Lower leg skin (tissue), 4 donors: ENCODE measurements around the gene TTC13. TPM values are rescaled to one million over a fixed set of nuclear protein-coding genes. Genes with fewer than 3 reads are reported as not detected.
"Not testable (repeated sequence)": the region's sequence is repeated elsewhere in the genome, so short reads cannot be mapped to it uniquely, and the experiment has no call there.

Source experiments
- DNase-seq, 2 donors: peaks; one replicate each; pipeline ENCODE4 v3.0.0-alpha.2; 2019; ENCODE audit warnings: low spot score in 2 of 2
- H3K4me3 ChIP-seq: fragments of 200-600 bp; sonication (generic); 2 replicates; pipeline ENCODE4 v1.5.1; 2017; ENCODE audit warnings: mild to moderate bottlenecking, low read depth; ENCODE audit not compliant: poor library complexity, severe bottlenecking
- POLR2A ChIP-seq, 2 donors: fragments of 450-650 bp; IDR thresholded peaks; one replicate each; pipeline ENCODE4 v1.6.1; 2016 to 2017; ENCODE audit warnings: antibody characterized with exemption in 2 of 2, mild to moderate bottlenecking in 1 of 2, moderate library complexity in 1 of 2
- WGBS, 2 donors: methylation state at CpG; one replicate each; pipeline ENCODE4 v1.1.5; 2018; 5-methylcytosine and 5-hydroxymethylcytosine counted together
- intact Hi-C: fragments of 100-400 bp; cut with DNase I; formaldehyde crosslinking; loops from one replicate; pipeline ENCODE4 v1.15.0; 2023; ENCODE audit warnings: low total_unique reads
- total RNA-seq, 4 donors: library from RNA; depleted of rRNA; stranded (reverse); fragments of >200 nt; gene quantifications; one replicate each; pipeline ENCODE4 v1.1.0, GENCODE V29; 2016
- TF ChIP-seq, protein P1 (sequence below), 3 donors: fragments of 450-650 bp; IDR thresholded peaks; one replicate each; pipeline ENCODE4 v1.5.1; 2016; ENCODE audit warnings: antibody characterized with exemption in 3 of 3, mild to moderate bottlenecking in 3 of 3, moderate library complexity in 2 of 3

TTC13 gene
- total RNA-seq, 4 donors from 2014 or later: 6.6 to 34.7 (median 24.7) TPM

GRCh38 chr1:230994860-230995259, 16.2 kb upstream of the TTC13 start:
- intact Hi-C loops: no loop called here
- DNase-seq: no peak

DNA sequence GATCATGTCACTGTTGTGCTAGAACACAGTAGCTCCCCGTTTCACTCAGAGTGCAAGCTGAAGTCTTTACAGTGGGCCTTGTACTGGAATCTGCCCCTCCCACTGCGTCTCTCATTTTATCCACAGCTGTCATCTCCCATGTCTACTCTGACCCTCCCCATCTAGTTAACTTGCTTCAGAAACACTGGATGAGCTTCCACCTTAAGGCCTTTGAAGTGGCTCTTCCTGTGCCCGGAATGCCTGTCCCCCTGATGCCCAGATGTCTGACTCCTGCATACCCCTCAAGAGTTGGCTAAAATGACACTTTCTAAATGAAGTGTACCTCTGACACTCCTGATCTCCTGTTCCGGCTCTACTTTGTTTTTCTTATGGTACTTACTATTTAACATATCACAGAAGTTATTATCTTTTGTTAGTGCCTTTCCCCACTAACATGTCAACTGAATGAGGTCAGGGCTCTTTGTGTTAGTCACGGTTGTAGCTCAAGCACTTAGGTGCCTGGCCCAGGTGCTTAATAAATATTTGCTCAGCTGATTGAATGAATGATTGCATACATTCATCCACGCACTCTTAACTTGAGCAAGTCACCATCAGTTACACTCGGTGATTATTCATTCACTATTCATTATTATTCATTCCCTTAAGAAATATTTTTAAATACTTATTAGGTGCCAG, 13.6 kb upstream of the TTC13 start:
- no peak for DNase-seq
- intact Hi-C loops: no loop called here
- TF ChIP-seq, protein P1, sequence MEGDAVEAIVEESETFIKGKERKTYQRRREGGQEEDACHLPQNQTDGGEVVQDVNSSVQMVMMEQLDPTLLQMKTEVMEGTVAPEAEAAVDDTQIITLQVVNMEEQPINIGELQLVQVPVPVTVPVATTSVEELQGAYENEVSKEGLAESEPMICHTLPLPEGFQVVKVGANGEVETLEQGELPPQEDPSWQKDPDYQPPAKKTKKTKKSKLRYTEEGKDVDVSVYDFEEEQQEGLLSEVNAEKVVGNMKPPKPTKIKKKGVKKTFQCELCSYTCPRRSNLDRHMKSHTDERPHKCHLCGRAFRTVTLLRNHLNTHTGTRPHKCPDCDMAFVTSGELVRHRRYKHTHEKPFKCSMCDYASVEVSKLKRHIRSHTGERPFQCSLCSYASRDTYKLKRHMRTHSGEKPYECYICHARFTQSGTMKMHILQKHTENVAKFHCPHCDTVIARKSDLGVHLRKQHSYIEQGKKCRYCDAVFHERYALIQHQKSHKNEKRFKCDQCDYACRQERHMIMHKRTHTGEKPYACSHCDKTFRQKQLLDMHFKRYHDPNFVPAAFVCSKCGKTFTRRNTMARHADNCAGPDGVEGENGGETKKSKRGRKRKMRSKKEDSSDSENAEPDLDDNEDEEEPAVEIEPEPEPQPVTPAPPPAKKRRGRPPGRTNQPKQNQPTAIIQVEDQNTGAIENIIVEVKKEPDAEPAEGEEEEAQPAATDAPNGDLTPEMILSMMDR (IDR thresholded peaks at IDR 0.05): no peak
- TF ChIP-seq POLR2A (IDR thresholded peaks at IDR 0.05): no peak
- WGBS, 2 donors: 87 to 93% methylated on average over 7 of the region's 7 CpGs
- no peak overlapping the region for H3K4me3 ChIP-seq

More at GRCh38 chr1:230994860-230995259, 16.2 kb upstream of the TTC13 start:
- no peak for TF ChIP-seq POLR2A (IDR thresholded peaks at IDR 0.05)
- WGBS, 2 donors: 90 to 97% methylated on average over 1 of the region's 1 CpG
- no peak overlapping the region for H3K4me3 ChIP-seq

- WGBS, 2 donors: 87 to 88% methylated on average over 3 of the region's 3 CpGs
These were observed 8.8 kb upstream of the TTC13 start for GRCh38 chr1:230987448-230987847.

DNA sequence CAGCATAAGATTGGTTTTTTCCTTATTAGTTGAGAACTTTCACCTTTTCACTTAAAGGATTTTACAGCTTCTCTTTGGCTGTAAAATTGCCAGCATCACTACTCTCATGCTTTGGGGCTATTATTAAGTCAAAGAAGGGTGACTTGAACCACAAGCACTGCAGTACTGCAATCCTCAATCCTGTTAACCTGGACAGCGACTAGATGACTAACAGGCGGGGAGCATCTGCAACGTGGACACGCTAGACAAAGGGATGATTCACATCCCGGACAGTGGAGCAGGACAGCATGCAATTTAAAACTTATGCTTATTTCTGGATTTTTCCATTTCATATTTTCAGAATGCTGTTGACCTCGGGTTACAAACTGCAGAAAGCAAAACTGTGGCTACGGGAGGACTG, 8.3 kb upstream of the TTC13 start:
- 78 to 87% methylated on average over 7 of the region's 7 CpGs for WGBS, 2 donors
- no peak overlapping the region for H3K4me3 ChIP-seq
- intact Hi-C loops: no loop called here

More at GRCh38 chr1:230987448-230987847, 8.8 kb upstream of the TTC13 start:
- H3K4me3 ChIP-seq: no peak overlapping the region
- no peak for DNase-seq
- intact Hi-C loops: no loop called here
- TF ChIP-seq POLR2A (IDR thresholded peaks at IDR 0.05): no peak
- TF ChIP-seq, protein P1 (IDR thresholded peaks at IDR 0.05): no peak

DNA sequence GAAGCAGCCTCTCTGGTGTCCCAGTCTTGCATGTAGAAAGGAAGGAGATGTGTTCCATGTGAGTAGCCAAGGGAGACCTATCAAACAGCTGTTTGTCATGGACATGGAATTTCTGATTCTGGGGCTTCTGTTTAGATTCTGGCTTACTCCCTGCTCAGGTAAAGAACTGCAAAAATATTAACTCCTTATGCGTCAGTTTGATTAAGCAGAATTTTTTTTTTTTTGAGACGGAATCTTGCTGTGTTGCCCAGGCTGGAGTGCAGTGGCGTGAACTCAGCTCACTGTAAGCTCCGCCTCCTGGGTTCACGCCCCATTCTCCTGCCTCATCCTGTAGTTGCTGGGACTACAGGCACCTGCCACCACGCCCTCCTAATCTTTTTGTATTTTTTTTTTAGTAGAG, 7.0 kb upstream of the TTC13 start:
- TF ChIP-seq, protein P1 (IDR thresholded peaks at IDR 0.05): no peak
- no peak for TF ChIP-seq POLR2A (IDR thresholded peaks at IDR 0.05)
- intact Hi-C loops: no loop called here
- no peak overlapping the region for H3K4me3 ChIP-seq
- 90 to 93% methylated on average over 6 of the region's 6 CpGs for WGBS, 2 donors
- DNase-seq: no peak

More for the DNA sequence above, 8.3 kb upstream of the TTC13 start:
- TF ChIP-seq, protein P1 (IDR thresholded peaks at IDR 0.05): no peak
- no peak for TF ChIP-seq POLR2A (IDR thresholded peaks at IDR 0.05)
- no peak for DNase-seq

DNA sequence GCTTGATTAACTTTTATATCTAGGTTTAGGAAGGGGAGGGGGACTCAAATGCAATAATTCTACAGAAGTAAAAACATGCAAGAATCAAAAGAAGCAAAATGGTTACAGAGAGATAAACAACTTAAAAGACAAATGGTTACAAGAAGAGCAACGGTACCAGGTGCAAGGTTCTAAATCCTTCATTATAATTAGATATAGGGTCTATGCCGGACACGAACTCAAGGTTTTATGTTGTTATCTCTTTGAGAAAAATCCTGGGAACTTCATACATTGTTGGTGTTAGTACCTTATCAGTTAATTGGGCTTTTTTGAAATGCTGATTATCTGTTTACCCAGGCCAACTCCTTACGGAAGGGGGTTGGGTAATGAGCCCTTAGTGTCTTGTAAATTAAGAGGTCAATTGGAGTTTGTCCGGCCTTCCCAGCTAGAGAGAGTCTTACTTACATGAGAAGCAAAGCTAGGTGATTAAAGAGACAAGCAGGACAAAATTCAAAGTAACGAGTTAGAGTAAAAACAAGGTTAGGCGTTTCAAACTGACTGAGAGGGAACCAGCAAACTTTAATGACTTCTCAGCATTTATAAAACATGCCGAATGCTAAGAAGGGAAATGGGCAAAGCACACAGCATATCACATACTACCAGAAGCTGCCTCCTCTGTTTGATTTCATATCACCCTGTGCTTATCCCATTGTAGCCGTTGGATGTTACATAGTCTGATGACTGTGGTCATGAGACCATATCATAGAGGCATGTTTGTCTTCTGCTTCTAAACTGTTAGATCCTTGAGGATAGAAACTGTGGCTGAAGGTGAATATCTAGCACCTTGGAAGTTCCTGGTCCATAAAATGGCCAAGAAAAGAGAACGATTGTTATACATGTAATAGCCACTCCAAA, 6.2 kb upstream of the TTC13 start:
- DNase-seq, H3K4me3 ChIP-seq, intact Hi-C loops: not testable (repeated sequence)
- 75 to 77% methylated on average over 10 of the region's 10 CpGs for WGBS, 2 donors
